Measurements from ENCODE around the gene GOT1.

GOT1 gene

GRCh38 chr10:99456207-99456930, 25.9 kb upstream of the GOT1 start:
- H3K27ac ChIP-seq = no peak overlapping the region
- no peaks in the 10 kb centered on the region for H3K9me3 ChIP-seq
- H3K4me3 ChIP-seq = no peak overlapping the region
- H3K36me3 ChIP-seq = no peaks in the 10 kb centered on the region
- no peak for TF ChIP-seq Cebpa-rat (IDR thresholded peaks at IDR 0.05)
- H3K27me3 ChIP-seq = no peaks in the 10 kb centered on the region
- no peaks in the 10 kb centered on the region for H4K20me1 ChIP-seq
- H3K4me1 ChIP-seq = peaks cover 26% of the 10 kb centered on the region
- no peak overlapping the region for H3K9ac ChIP-seq
- H3K4me2 ChIP-seq = no peak overlapping the region

DNA sequence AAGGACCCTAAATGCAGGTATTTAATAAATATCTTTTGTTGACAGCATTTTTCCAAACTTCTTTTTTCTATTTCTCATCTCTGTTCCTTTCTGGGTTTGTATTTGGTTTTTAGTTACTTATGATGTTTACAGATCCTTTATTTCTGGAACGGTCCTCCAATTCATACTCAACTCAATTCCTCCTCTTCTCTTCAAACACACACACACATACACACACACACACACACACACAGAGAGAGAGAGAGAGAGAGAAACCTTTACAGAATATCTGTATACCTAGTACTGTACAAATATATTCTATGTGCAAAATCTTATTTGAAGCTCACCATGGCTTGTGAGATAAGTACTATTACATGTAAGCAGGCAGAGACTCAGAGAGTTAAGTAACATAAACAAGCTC, 21.6 kb upstream of the GOT1 start:
- H3K27ac ChIP-seq = no peak overlapping the region
- no peak overlapping the region for H3K4me3 ChIP-seq
- no peaks in the 10 kb centered on the region for H3K27me3 ChIP-seq
- peaks cover 29% of the 10 kb centered on the region for H3K4me1 ChIP-seq
- no peaks in the 10 kb centered on the region for H3K36me3 ChIP-seq
- no peak for TF ChIP-seq Cebpa-rat (IDR thresholded peaks at IDR 0.05)
- no peak overlapping the region for H3K9ac ChIP-seq
- no peak overlapping the region for H3K4me2 ChIP-seq
- H4K20me1 ChIP-seq = no peaks in the 10 kb centered on the region
- H3K9me3 ChIP-seq = no peaks in the 10 kb centered on the region

DNA sequence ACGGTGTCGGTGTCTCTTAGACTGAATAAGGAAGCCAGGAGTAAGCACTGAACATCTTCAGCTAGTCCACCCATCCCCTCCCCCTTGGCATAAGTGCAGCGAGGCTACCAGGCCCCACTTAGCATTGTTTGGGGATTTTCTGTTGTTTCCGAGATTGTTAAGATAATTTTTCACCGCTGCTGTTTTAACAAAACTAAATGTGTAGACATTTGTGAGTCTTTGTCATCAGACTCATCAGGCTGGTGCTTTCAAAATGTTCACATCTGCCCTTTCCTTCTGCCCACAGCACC, 21.0 kb upstream of the GOT1 start:
- no peak overlapping the region for H3K9ac ChIP-seq
- H3K9me3 ChIP-seq = no peaks in the 10 kb centered on the region
- TF ChIP-seq Cebpa-rat (IDR thresholded peaks at IDR 0.05) = no peak
- H3K4me2 ChIP-seq = no peak overlapping the region
- H3K27me3 ChIP-seq = no peaks in the 10 kb centered on the region
- H4K20me1 ChIP-seq = no peaks in the 10 kb centered on the region
- H3K36me3 ChIP-seq = no peaks in the 10 kb centered on the region
- H3K4me3 ChIP-seq = no peak overlapping the region
- no peak overlapping the region for H3K27ac ChIP-seq
- peaks cover 29% of the 10 kb centered on the region for H3K4me1 ChIP-seq

DNA sequence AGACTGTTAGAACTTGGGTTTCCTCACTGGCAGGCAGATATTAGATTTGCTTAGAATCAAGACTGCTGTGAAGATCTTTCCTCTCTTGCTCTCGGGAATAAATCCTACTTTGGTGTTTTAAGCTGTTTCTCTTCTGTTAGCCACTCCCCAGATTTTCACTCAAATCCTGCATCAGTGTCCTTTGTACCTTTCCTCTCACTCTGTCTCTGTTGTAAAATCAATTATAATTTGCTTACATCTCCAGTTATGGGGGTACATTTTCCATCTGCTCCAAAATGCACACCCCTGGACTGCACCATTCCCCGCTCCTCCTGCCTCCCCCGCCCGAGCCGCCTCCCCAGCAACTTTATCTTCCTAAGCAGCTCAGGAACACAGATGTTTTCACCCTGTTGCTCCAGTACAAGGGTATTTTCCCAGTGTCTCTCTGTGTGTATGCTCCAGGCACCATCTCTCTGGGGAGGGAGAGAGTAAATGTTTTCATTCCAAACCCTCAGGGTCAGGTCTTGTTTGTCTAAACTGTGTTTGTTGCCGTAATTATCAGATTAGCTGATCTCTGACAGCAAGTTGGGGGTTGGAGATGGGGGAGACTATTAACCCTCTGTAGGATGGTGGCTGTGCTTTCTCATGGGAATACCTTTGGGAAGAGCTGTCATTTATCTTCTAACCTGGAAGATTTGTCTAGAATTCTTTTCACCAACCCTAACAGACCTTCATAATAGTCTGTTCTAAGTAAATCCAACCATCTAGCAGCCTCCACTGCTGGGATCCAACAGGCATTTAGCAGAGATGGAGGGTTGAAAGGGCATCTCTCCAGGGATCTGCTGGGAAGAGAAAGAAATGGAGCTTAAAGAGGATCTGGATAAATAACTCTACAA, 20.4 kb upstream of the GOT1 start:
- no peak for TF ChIP-seq Cebpa-rat (IDR thresholded peaks at IDR 0.05)
- no peaks in the 10 kb centered on the region for H3K9me3 ChIP-seq
- no peak overlapping the region for H3K4me3 ChIP-seq
- peaks cover 28% of the 10 kb centered on the region for H3K4me1 ChIP-seq
- H3K27me3 ChIP-seq = no peaks in the 10 kb centered on the region
- H4K20me1 ChIP-seq = no peaks in the 10 kb centered on the region
- no peak overlapping the region for H3K27ac ChIP-seq
- no peak overlapping the region for H3K4me2 ChIP-seq
- no peak overlapping the region for H3K9ac ChIP-seq
- H3K36me3 ChIP-seq = no peaks in the 10 kb centered on the region

DNA sequence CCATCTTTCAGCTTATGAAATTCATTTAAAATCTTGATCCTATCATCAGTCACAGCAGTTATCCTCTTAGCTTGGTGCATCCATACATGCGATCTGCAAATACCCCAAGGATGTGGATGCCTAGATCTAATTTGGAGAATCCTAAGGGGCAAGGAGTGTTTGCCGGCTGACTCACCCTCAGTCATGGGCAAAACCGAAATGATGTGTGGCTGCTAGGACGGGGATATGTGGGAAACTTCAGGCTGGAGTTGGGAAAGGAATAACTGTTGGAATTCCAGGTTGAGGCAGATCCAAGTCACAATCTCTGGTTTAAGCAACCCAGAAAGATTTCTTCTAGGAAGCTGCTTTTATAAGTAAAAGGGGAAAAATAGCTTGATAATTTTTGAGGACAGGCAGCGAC, 19.7 kb upstream of the GOT1 start:
- H3K4me3 ChIP-seq = no peak overlapping the region
- H3K27ac ChIP-seq = no peak overlapping the region
- no peak overlapping the region for H3K4me2 ChIP-seq
- H4K20me1 ChIP-seq = no peaks in the 10 kb centered on the region
- H3K27me3 ChIP-seq = no peaks in the 10 kb centered on the region
- H3K36me3 ChIP-seq = no peaks in the 10 kb centered on the region
- H3K9me3 ChIP-seq = no peaks in the 10 kb centered on the region
- no peak for TF ChIP-seq Cebpa-rat (IDR thresholded peaks at IDR 0.05)
- peaks cover 21% of the 10 kb centered on the region for H3K4me1 ChIP-seq
- H3K9ac ChIP-seq = no peak overlapping the region

DNA sequence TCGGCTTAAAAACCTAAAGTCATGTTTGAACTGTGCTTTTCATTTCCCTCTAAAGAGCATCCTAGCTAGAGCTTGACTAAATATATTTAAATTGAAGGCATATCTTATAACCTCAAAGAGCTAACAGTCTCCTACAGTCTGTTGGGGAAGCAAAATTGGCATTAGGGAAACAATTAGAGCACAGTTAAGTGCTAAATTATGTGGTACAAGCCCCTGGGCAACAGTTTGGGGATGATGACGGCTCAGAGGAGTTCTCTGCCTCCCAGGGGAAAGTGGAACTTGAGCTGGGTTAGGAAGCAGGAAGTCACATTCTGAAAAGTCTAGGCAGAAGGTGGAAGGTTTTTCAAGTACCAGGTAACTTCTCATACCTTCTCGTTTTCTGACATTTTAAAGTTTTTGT, 18.6 kb upstream of the GOT1 start:
- H3K4me1 ChIP-seq = peaks cover 10% of the 10 kb centered on the region
- no peak overlapping the region for H3K4me2 ChIP-seq
- H4K20me1 ChIP-seq = no peaks in the 10 kb centered on the region
- no peak overlapping the region for H3K9ac ChIP-seq
- no peaks in the 10 kb centered on the region for H3K9me3 ChIP-seq
- no peak overlapping the region for H3K27ac ChIP-seq
- H3K27me3 ChIP-seq = no peaks in the 10 kb centered on the region
- H3K4me3 ChIP-seq = no peak overlapping the region
- no peaks in the 10 kb centered on the region for H3K36me3 ChIP-seq
- TF ChIP-seq Cebpa-rat (IDR thresholded peaks at IDR 0.05) = no peak

GRCh38 chr10:99444383-99445045, 14.1 kb upstream of the GOT1 start:
- Histone ChIP-seq H3K27me3 (no peaks in the 10 kb centered on the region), H3K4me2 (no peak overlapping the region), H3K9me3 (no peaks in the 10 kb centered on the region), H3K4me3 (no peak overlapping the region), H3K27ac (no peak overlapping the region), H3K4me1 (peaks cover 3% of the 10 kb centered on the region; the same call in 1 of the 2 replicates), H3K9ac (no peak overlapping the region), H4K20me1 (no peaks in the 10 kb centered on the region), H3K36me3 (no peaks in the 10 kb centered on the region)
- TF ChIP-seq Cebpa-rat (IDR thresholded peaks at IDR 0.05) = no peak

DNA sequence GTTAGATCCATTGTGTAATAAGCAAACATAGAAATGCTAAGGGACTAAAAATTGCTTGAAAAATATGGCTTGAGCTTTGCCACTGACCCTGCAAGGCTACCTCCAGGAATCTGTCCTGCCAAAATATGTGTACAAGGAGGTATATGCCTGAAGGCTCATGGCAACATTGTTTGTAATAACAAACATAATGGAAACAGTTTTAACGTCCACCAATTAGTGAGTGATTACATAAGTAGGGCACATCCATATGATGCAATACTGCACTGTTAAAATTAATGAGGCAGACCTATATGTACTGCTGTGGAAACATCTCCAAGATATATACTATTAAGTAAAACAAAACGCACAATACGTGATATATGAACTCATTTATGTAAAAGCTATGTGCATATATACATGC, 13.1 kb upstream of the GOT1 start:
- H4K20me1 ChIP-seq = no peaks in the 10 kb centered on the region
- peaks cover 3% of the 10 kb centered on the region; the same call in 1 of the 2 replicates for H3K4me1 ChIP-seq
- no peak overlapping the region for H3K9ac ChIP-seq
- H3K27ac ChIP-seq = no peak overlapping the region
- no peaks in the 10 kb centered on the region for H3K9me3 ChIP-seq
- H3K4me3 ChIP-seq = no peak overlapping the region
- no peaks in the 10 kb centered on the region for H3K27me3 ChIP-seq
- no peaks in the 10 kb centered on the region for H3K36me3 ChIP-seq
- no peak overlapping the region for H3K4me2 ChIP-seq
- no peak for TF ChIP-seq Cebpa-rat (IDR thresholded peaks at IDR 0.05)

- no peaks in the 10 kb centered on the region for H4K20me1 ChIP-seq
- TF ChIP-seq Cebpa-rat (IDR thresholded peaks at IDR 0.05) = no peak
- no peaks in the 10 kb centered on the region for H3K4me1 ChIP-seq
- no peaks in the 10 kb centered on the region for H3K9me3 ChIP-seq
- no peaks in the 10 kb centered on the region for H3K27me3 ChIP-seq
- no peaks in the 10 kb centered on the region for H3K36me3 ChIP-seq
- H3K4me3 ChIP-seq = no peak overlapping the region
- H3K27ac ChIP-seq = no peak overlapping the region
- no peak overlapping the region for H3K9ac ChIP-seq
- no peak overlapping the region for H3K4me2 ChIP-seq
Measured at GRCh38 chr10:99442394-99442793, 12.0 kb upstream of the GOT1 start.

DNA sequence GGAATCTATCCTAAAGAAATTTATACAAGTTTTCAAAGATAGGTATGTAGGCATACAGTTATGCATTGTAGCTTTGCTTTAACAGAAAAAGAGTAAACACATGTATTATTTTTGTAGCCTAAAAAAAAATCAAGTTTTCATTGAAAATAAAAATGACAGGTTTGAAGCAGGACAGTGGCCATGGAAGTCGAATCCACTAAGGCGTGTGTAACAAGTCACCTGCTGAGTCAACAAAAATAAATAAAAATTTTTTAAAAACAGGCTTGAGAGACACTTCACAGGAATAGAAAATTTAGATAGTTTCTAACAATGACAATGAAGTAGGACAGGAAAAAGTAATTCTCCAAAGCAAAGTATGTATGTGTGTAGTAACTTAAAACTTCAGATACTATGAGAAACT, 8.5 kb upstream of the GOT1 start:
- Histone ChIP-seq H3K4me1 (no peaks in the 10 kb centered on the region), H3K4me3 (no peak overlapping the region), H3K4me2 (no peak overlapping the region), H3K36me3 (peaks cover 3% of the 10 kb centered on the region; the same call in 1 of the 2 replicates), H3K9me3 (no peaks in the 10 kb centered on the region), H3K9ac (no peak overlapping the region), H3K27me3 (no peaks in the 10 kb centered on the region), H3K27ac (no peak overlapping the region), H4K20me1 (peaks cover 3% of the 10 kb centered on the region; the same call in 1 of the 2 replicates)
- no peak for TF ChIP-seq Cebpa-rat (IDR thresholded peaks at IDR 0.05)

Data from BLaER1 (cell line).